GM12892 (cell line): ENCODE results near the gene UBE2Q2.

ENCODE experiments used
- POLR2A ChIP-seq: IDR thresholded peaks from 2 replicates; pipeline ENCODE4 v1.6.1; 2011; ENCODE audit warnings: low read depth, low read length, control low read depth
- TAF1 ChIP-seq: IDR thresholded peaks from 2 replicates; pipeline ENCODE4 v1.6.1; 2011; ENCODE audit warnings: low read depth, mild to moderate bottlenecking, control low read depth, low read length, borderline replicate concordance

DNA sequence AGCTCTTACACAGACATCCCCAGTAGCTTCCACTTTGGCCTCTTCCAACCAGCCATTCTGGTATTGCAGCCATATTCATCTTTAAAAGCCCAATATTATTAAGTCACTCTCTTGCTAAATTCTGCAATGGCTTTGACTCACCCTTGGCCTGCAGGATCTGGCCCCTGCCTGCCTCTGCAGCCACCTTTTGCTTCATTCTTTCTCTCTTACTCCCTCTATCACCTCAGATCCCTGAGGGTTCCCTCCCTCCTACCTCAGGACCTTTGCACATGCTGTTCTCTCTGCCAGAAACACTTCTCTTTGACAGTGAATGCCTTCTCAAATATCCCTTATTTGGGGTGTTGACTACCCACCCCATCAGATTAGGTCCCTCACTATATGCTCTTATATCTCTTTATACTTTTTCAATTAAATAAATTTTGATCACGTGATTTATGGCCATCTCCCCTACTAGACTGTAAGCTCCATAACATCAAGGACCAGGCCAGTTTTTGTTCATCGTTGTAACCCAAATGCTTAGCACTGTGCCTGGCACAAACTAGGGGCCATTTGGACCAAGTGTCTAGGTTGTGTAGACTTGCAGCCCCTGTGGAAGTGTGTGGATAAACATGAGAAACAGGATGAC is 32.3 kb upstream of the UBE2Q2 start:
- TF ChIP-seq POLR2A (no peak), TAF1 (no peak)
